ENCODE results near the gene KLRD1.
"Not testable (repeated sequence)": the region's sequence is repeated elsewhere in the genome, so short reads cannot be mapped to it uniquely, and the experiment has no call there.

The KLRD1 gene

GRCh38 chr12:10368206-10369171 lies 60.8 kb downstream of the KLRD1 start:
- Histone ChIP-seq H3K4me3 (ENCODE audit: extremely low read depth, insufficient read depth, low read length, poor library complexity, severe bottlenecking) (no peak overlapping the region), H3K9me3 (ENCODE audit: control insufficient read depth, low read length) (peaks cover 13% of the 10 kb centered on the region), H3K36me3 (ENCODE audit: control insufficient read depth, insufficient read depth, low read length) (no peaks in the 10 kb centered on the region), H3K27ac (ENCODE audit: low read depth, low read length, severe bottlenecking) (no peak overlapping the region), H3K4me1 (ENCODE audit: control insufficient read depth, insufficient read depth, low read length, poor library complexity, severe bottlenecking) (peaks cover 15% of the 10 kb centered on the region)
- 88 to 91% methylated on average over 6 to 7 of the region's 10 CpGs for WGBS, 2 experiments (ENCODE audit: insufficient coverage in 2 of 2)

GRCh38 chr12:10369557-10370415 lies 62.1 kb downstream of the KLRD1 start:
- H3K4me3 ChIP-seq (ENCODE audit: extremely low read depth, insufficient read depth, low read length, poor library complexity, severe bottlenecking) = no peak overlapping the region
- H3K36me3 ChIP-seq (ENCODE audit: control insufficient read depth, insufficient read depth, low read length) = no peaks in the 10 kb centered on the region
- peaks cover 5% of the 10 kb centered on the region for H3K4me1 ChIP-seq (ENCODE audit: control insufficient read depth, insufficient read depth, low read length, poor library complexity, severe bottlenecking)
- no peak overlapping the region for H3K27ac ChIP-seq (ENCODE audit: low read depth, low read length, severe bottlenecking)
- WGBS, 2 experiments (ENCODE audit: insufficient coverage in 2 of 2) = 88 to 100% methylated on average over 1 to 6 of the region's 8 CpGs
- peaks cover 13% of the 10 kb centered on the region for H3K9me3 ChIP-seq (ENCODE audit: control insufficient read depth, low read length)

- H3K9me3 ChIP-seq (ENCODE audit: control insufficient read depth, low read length) = peaks cover 13% of the 10 kb centered on the region
- not testable (repeated sequence) for H3K4me3 ChIP-seq (ENCODE audit: extremely low read depth, insufficient read depth, low read length, poor library complexity, severe bottlenecking); H3K36me3 ChIP-seq (ENCODE audit: control insufficient read depth, insufficient read depth, low read length); H3K27ac ChIP-seq (ENCODE audit: low read depth, low read length, severe bottlenecking); H3K4me1 ChIP-seq (ENCODE audit: control insufficient read depth, insufficient read depth, low read length, poor library complexity, severe bottlenecking)
- WGBS, 2 experiments (ENCODE audit: insufficient coverage in 2 of 2) = 80 to 95% methylated on average over 4 to 5 of the region's 6 CpGs
These were observed 64.3 kb downstream of the KLRD1 start for GRCh38 chr12:10371893-10372535.

GRCh38 chr12:10372559-10372958 lies 64.9 kb downstream of the KLRD1 start:
- H3K27ac ChIP-seq (ENCODE audit: low read depth, low read length, severe bottlenecking) = no peak overlapping the region
- no peak overlapping the region for H3K4me3 ChIP-seq (ENCODE audit: extremely low read depth, insufficient read depth, low read length, poor library complexity, severe bottlenecking)
- H3K4me1 ChIP-seq (ENCODE audit: control insufficient read depth, insufficient read depth, low read length, poor library complexity, severe bottlenecking) = no peaks in the 10 kb centered on the region
- H3K9me3 ChIP-seq (ENCODE audit: control insufficient read depth, low read length) = peaks cover 7% of the 10 kb centered on the region
- 80 to 100% methylated on average over 1 of the region's 1 CpG for WGBS, 2 experiments (ENCODE audit: insufficient coverage in 2 of 2)
- no peaks in the 10 kb centered on the region for H3K36me3 ChIP-seq (ENCODE audit: control insufficient read depth, insufficient read depth, low read length)

GRCh38 chr12:10374624-10375018 lies 67.0 kb downstream of the KLRD1 start:
- H3K4me3 ChIP-seq (ENCODE audit: extremely low read depth, insufficient read depth, low read length, poor library complexity, severe bottlenecking) = no peak overlapping the region
- no peaks in the 10 kb centered on the region for H3K4me1 ChIP-seq (ENCODE audit: control insufficient read depth, insufficient read depth, low read length, poor library complexity, severe bottlenecking)
- WGBS, 2 experiments (ENCODE audit: insufficient coverage in 2 of 2) = 92 to 100% methylated on average over 2 of the region's 3 CpGs
- no peaks in the 10 kb centered on the region for H3K9me3 ChIP-seq (ENCODE audit: control insufficient read depth, low read length)
- H3K27ac ChIP-seq (ENCODE audit: low read depth, low read length, severe bottlenecking) = no peak overlapping the region
- H3K36me3 ChIP-seq (ENCODE audit: control insufficient read depth, insufficient read depth, low read length) = no peaks in the 10 kb centered on the region

GRCh38 chr12:10378737-10379136 lies 71.1 kb downstream of the KLRD1 start:
- H3K36me3 ChIP-seq (ENCODE audit: control insufficient read depth, insufficient read depth, low read length); H3K4me3 ChIP-seq (ENCODE audit: extremely low read depth, insufficient read depth, low read length, poor library complexity, severe bottlenecking); H3K4me1 ChIP-seq (ENCODE audit: control insufficient read depth, insufficient read depth, low read length, poor library complexity, severe bottlenecking); H3K27ac ChIP-seq (ENCODE audit: low read depth, low read length, severe bottlenecking); H3K9me3 ChIP-seq (ENCODE audit: control insufficient read depth, low read length): not testable (repeated sequence)
- 90 to 100% methylated on average over 2 of the region's 2 CpGs for WGBS, 2 experiments (ENCODE audit: insufficient coverage in 2 of 2)
